Esophagus muscularis mucosa (tissue), 4 donors: Measurements from ENCODE around the gene RNLS.

Source experiments
- EP300 ChIP-seq: sonication (generic); formaldehyde crosslinking; IDR thresholded peaks from one replicate; pipeline ENCODE4 v1.6.1; 2017; ENCODE audit warnings: antibody characterized with exemption
- POLR2A ChIP-seq: fragments of 450-650 bp; IDR thresholded peaks from one replicate; pipeline ENCODE4 v1.6.1; 2017; ENCODE audit warnings: antibody characterized with exemption, moderate library complexity, mild to moderate bottlenecking, low read depth
- POLR2AphosphoS5 ChIP-seq, 2 donors: sonication (generic); formaldehyde crosslinking; IDR thresholded peaks; one replicate each; pipeline ENCODE4 v1.6.1; 2017; ENCODE audit warnings: antibody characterized with exemption in 2 of 2
- TF ChIP-seq, protein P1 (sequence below), 3 experiments: fragments of 200-600 bp in 2 of 3; fragments of 450-650 bp in 1 of 3; sonication (generic) in 2 of 3; IDR thresholded peaks; one replicate each; pipeline ENCODE4 v1.5.1; 2017 to 2019; ENCODE audit warnings: antibody characterized with exemption in 3 of 3, mild to moderate bottlenecking in 2 of 3, moderate library complexity in 1 of 3

DNA sequence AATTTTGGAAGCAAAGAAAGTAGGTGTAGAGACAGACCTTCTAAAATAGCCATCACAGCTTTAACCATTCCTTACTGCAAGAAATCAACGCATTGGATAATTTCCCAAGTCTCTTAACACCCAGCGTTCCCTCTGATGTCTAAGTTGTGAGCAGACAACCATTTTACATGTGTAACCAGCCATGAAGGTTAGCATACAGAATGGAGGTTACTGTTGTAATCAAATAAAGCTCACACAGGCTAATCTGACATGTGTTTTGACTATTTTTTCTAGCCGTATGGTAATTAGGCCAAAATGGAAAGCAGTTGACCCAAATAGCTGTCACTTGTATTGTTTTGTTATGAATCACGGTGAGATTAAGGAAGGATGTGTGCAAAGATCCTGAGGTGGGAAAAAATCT lies 336.4 kb downstream of the RNLS start:
- no peak for TF ChIP-seq POLR2AphosphoS5 (IDR thresholded peaks at IDR 0.05)
- TF ChIP-seq, protein P1, sequence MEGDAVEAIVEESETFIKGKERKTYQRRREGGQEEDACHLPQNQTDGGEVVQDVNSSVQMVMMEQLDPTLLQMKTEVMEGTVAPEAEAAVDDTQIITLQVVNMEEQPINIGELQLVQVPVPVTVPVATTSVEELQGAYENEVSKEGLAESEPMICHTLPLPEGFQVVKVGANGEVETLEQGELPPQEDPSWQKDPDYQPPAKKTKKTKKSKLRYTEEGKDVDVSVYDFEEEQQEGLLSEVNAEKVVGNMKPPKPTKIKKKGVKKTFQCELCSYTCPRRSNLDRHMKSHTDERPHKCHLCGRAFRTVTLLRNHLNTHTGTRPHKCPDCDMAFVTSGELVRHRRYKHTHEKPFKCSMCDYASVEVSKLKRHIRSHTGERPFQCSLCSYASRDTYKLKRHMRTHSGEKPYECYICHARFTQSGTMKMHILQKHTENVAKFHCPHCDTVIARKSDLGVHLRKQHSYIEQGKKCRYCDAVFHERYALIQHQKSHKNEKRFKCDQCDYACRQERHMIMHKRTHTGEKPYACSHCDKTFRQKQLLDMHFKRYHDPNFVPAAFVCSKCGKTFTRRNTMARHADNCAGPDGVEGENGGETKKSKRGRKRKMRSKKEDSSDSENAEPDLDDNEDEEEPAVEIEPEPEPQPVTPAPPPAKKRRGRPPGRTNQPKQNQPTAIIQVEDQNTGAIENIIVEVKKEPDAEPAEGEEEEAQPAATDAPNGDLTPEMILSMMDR (IDR thresholded peaks at IDR 0.05), result no peak
- no peak for TF ChIP-seq EP300
- no peak for TF ChIP-seq POLR2A
